HL-60 (cell line): ENCODE data around the gene TAS2R16.

Experiments
- GABPA ChIP-seq: IDR thresholded peaks from 2 replicates; pipeline ENCODE4 v1.6.1; 2012; ENCODE audit warnings: low read depth
- TF ChIP-seq, protein P1 (sequence below): IDR thresholded peaks from one replicate; pipeline ENCODE4 v1.5.1; 2011; ENCODE audit warnings: low read length, control low read depth, inconsistent platforms; ENCODE audit not compliant: insufficient read depth
- TF ChIP-seq, protein P2 (sequence below): IDR thresholded peaks from 2 replicates; pipeline ENCODE4 v1.6.1; 2012; ENCODE audit warnings: low read depth; ENCODE audit not compliant: insufficient replicate concordance

DNA sequence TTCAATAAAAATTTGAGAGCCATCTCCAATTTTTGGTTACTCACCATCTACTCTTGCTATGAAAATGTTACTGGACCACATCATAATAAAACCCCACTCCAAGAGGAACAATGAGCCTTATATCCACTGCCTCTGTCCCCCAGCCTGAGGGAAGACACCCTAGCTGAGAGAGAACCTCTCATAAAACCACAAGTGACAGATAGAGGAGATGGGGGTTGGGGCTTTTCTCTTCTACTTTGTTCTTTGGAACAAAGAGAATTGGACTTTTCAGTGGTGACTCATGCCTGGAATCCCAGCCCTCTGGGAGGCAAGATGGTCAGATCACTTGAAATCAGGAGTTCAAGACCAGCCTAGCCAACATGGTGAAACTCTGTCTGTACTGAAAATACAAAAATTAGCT is 27.6 kb upstream of the TAS2R16 start:
- TF ChIP-seq, protein P1, sequence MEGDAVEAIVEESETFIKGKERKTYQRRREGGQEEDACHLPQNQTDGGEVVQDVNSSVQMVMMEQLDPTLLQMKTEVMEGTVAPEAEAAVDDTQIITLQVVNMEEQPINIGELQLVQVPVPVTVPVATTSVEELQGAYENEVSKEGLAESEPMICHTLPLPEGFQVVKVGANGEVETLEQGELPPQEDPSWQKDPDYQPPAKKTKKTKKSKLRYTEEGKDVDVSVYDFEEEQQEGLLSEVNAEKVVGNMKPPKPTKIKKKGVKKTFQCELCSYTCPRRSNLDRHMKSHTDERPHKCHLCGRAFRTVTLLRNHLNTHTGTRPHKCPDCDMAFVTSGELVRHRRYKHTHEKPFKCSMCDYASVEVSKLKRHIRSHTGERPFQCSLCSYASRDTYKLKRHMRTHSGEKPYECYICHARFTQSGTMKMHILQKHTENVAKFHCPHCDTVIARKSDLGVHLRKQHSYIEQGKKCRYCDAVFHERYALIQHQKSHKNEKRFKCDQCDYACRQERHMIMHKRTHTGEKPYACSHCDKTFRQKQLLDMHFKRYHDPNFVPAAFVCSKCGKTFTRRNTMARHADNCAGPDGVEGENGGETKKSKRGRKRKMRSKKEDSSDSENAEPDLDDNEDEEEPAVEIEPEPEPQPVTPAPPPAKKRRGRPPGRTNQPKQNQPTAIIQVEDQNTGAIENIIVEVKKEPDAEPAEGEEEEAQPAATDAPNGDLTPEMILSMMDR, result no peak
- TF ChIP-seq GABPA, result no peak
- TF ChIP-seq, protein P2, sequence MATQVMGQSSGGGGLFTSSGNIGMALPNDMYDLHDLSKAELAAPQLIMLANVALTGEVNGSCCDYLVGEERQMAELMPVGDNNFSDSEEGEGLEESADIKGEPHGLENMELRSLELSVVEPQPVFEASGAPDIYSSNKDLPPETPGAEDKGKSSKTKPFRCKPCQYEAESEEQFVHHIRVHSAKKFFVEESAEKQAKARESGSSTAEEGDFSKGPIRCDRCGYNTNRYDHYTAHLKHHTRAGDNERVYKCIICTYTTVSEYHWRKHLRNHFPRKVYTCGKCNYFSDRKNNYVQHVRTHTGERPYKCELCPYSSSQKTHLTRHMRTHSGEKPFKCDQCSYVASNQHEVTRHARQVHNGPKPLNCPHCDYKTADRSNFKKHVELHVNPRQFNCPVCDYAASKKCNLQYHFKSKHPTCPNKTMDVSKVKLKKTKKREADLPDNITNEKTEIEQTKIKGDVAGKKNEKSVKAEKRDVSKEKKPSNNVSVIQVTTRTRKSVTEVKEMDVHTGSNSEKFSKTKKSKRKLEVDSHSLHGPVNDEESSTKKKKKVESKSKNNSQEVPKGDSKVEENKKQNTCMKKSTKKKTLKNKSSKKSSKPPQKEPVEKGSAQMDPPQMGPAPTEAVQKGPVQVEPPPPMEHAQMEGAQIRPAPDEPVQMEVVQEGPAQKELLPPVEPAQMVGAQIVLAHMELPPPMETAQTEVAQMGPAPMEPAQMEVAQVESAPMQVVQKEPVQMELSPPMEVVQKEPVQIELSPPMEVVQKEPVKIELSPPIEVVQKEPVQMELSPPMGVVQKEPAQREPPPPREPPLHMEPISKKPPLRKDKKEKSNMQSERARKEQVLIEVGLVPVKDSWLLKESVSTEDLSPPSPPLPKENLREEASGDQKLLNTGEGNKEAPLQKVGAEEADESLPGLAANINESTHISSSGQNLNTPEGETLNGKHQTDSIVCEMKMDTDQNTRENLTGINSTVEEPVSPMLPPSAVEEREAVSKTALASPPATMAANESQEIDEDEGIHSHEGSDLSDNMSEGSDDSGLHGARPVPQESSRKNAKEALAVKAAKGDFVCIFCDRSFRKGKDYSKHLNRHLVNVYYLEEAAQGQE, result no peak
